NOMO-1 (cell line): ENCODE results near the gene PTGR3.

Experiments used
- DNase-seq, 2 experiments: peaks; one replicate each; lab custom pipeline; 2025; ENCODE audit not compliant: unreplicated experiment in 2 of 2; lab: John Stamatoyannopoulos, UW

Gene PTGR3

GRCh38 chr18:75238100-75238499, 29.2 kb upstream of the PTGR3 start:
- DNase-seq, result no peak

DNA sequence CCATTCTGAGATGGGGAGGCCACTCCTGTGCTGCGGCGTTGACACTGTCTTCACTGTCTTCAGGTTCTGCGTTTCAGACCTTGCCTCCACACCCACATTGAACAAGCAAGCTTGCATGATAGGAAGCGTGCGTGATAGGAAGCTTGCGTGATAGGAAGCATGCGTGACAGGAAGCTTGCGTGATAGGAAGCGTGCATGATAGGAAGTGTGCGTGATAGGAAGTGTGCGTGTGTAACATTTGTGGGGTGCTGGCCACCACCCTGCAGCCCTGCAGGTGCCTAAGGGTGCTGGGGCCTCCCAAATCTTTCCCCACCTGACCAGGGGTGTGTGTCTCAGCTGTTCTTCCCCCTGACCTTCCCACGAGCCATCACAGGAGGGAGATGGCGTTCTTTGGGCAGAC, 27.0 kb upstream of the PTGR3 start:
- no peak for DNase-seq

DNA sequence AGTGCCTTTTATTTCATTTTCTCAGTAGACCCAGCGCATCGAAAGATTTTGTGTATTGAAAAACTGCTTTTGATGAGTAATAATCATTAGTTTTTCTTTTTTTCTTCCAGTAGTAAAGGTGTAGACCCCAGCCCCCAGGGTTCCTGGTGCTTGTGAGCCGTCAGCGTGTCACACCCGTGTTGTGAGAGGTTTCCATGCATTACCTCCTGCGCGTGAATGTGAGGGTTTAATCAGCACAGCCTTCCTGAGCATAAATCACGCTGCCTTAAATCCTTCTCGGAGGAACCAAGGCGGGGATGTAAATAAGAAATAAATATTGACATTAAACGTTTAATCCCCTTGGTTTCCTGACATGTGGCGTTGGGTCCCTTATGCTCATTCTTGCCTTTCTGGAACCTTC, 26.0 kb upstream of the PTGR3 start:
- no peak for DNase-seq

GRCh38 chr18:75231053-75231406, 22.1 kb upstream of the PTGR3 start:
- no peak for DNase-seq

GRCh38 chr18:75230163-75231052, 21.5 kb upstream of the PTGR3 start:
- DNase-seq, result no peak

DNA sequence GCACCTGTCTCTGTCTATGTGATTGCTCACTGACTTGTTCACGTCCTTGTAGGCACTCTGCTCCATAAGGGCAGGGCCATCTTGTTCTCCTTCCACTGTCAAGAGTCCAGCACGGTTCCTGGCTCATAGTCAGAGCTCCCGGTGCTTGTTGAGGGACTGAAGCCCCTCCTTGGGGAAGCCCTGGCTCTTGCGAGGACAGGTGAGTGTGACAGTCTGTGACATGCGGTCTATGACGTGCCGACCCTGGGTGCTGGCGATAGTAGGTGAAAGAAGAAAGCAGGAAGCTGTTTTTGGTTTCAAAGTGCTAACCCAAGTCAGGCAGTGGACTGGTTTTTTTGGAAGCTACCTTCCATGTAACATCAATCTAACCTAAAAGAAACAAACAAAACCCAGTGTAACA, 20.5 kb upstream of the PTGR3 start:
- no peak for DNase-seq

GRCh38 chr18:75228967-75229366, 20.0 kb upstream of the PTGR3 start:
- no peak for DNase-seq

- DNase-seq, result no peak
These were observed 18.8 kb upstream of the PTGR3 start for GRCh38 chr18:75227535-75228296.

DNA sequence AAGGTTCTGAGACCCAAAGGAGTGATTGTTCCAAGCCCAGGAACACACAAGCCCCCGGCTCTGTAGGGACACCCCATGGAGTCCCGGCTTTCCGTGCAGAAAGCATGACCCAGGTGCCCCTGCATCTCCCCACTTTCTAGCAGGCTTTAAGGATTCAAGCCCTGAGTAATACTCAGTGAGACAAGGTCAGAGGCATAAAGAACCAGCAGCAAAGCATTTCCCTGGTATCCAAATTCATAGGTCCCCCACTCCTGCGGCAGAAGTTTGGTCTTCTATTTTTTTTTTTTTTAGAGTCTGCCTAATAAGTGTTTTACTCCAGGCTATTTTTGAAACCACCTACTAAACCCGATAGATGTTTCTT, 18.0 kb upstream of the PTGR3 start:
- DNase-seq, result no peak

DNA sequence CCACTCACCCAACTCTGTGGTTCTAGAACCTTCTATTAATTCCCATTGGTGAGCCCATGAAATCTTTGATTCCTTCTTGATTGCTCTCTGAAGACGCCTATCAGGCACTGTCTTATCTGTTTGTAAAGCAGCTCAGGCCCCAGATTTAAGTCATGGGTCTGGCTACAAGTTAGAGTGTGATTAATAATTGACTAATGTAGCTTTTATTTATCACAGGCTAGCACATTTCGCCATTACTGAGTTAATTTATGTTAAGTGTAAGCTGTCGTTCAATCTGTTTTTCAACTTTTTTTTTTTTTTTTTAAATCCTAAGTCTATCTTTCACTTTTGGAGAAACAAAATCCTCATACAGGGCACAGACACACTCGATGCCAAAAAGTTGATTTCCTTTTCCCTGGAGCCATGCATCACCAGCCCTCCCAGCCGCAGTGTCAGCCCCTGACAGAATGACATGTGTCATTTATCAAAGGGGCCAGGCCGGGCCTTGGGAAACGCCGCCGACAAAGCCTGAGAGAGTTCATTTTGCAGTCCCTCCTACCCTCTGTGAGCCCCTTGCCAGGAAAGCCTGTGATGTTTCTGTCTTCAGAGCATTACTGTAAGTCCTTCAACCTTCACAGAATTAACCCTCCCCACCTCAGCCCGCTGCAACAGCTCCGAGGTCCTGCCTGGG, 17.5 kb upstream of the PTGR3 start:
- DNase-seq, result no peak

DNA sequence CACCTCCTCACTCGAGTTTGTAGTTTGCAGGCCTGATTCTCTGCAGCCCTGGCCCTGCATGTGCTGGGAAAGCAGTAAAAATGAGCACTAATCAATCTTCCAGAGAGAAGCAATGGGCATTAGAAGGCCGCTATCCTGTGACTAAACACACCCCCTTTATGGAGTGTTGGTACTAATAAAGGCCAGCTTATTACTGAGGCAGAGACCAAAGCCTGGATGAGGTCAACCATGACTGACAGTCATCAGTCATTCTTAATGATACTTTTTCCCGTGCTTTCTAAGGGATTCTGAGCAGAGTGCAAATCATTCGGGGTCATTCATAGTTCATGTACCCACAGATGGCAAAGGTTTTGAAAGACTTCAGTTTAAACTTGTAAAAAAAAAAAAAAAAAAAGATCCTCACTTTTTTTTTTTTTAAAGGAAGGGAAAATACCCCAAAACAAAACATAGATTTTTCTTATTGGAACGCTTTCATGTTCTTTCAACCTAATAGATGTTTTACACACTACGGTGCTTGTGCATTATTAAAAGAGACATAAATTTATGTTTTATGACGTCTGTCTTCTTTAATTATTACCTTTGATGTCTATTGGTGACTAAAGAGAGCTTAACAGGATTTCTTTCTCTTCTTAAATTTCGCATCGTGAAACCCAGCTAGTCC, 14.9 kb upstream of the PTGR3 start:
- no peak for DNase-seq

DNA sequence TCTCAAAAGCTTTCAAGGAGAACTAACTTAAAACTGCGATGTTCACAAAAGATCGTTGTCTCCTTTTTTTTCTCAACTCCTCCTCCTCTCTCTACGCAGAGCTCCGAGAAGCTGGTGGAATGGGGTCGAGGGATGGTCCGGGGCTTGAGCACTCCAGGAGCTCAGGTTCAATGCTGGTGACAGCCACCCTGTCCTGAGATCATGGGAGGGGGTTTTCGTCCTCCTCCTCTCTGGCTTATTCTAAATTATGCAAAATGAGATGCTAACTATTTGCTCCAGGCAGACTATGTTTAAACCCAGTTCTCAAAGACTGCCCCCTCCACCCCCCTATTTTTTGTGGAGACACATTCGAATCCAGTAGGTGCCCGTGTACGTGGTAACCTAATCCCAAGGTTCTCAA, 13.5 kb upstream of the PTGR3 start:
- no peak for DNase-seq

- no peak for DNase-seq
These were observed 13.0 kb upstream of the PTGR3 start for GRCh38 chr18:75221897-75222296.

GRCh38 chr18:75221397-75221796, 12.5 kb upstream of the PTGR3 start:
- no peak for DNase-seq

DNA sequence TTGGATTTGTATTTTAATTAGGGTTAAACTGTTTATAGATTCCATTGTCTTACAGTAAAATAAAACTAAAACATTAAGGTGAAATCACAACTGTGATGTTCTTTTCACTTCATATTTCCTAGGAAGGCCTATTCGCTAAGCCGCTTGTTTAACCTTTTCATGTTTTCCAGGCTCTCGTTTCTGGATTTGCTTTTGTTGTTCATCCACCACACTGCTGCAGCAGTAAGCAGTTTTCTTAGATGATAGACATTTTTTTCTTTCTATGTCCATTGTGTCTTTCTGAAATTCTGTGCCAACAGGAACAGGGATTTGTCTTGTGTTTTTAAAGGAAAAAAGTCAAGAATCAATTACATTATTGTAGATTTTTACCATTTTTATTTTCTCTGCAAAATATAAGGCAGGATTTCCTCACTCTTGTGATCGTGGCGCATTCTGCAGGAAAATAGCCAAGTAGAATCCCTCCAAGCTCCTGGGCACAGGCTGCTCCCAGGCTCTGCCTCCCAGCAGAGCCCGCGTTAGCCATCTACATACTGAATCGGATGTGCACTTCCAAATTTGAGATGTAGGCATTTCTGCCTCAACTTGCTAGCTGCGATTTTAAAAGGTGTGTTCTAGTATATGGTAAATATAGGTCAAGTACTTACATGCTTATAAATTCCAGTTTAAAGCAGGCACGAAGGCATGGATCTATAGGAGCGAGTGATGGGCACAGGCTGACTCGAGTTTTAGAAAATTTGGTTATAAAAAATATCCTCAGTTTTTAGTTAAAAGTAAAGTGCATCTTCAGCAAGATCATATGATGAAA, 11.8 kb upstream of the PTGR3 start:
- DNase-seq, result no peak

- no peak for DNase-seq
These were observed 10.9 kb upstream of the PTGR3 start for GRCh38 chr18:75219745-75220375.

- DNase-seq, result no peak
These were observed 9.4 kb upstream of the PTGR3 start for GRCh38 chr18:75218065-75218923.

DNA sequence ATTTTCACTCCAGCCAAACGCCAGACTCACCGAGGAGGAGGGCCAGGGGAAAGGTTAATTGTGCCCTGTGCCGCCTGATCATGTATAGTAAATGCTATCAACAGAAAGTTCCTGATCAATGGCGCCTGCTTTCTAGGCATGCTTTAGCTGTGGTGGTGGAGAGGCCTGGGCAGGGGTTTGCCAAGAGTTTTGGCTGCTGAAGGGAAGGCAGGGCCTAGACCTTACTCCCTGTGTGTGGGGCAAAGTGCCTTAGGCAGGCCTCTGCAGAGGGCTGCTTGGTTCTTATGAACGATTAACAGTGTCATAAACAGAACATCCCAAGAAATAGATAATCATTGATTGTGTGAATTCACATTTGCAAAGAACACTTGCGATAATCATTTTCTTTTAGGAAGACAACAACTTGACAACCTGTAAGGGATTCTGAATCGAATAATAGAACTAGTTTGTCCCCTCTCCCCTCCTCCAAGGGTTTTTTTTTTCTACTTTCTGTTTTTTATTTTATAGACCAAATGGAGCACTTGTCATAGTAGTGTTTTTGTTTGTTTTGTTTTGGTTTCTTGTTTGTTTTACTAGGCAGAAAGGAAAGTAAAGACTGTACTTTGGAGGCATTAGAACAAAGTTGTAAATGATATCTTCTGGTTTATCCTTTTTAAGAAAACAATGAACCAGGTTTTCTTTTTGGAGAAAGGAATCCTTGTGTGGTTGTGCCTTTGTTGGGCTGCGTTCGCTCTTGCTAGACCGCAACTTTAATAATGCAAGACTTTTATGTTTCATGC, 8.2 kb upstream of the PTGR3 start:
- no peak for DNase-seq
